Activated CD4-positive, CD25-positive, alpha-beta regulatory T cell treated with anti-CD3 and anti-CD28 coated beads, Interleukin-2, amount 50 U/mL, for 16 hours (primary cell): ENCODE measurements around the gene ETV1.

Experiments
- DNase-seq: peaks from one replicate; pipeline ENCODE4 v3.0.0-alpha.2; 2020; ENCODE audit warnings: low read depth, low spot score

Gene ETV1

GRCh38 chr7:13989126-13989948 is at the start of gene ETV1:
ETV1 (minus strand) TSS chr7:13989666; CDS start chr7:13989052, 614 bp downstream.
- no peak for DNase-seq

DNA sequence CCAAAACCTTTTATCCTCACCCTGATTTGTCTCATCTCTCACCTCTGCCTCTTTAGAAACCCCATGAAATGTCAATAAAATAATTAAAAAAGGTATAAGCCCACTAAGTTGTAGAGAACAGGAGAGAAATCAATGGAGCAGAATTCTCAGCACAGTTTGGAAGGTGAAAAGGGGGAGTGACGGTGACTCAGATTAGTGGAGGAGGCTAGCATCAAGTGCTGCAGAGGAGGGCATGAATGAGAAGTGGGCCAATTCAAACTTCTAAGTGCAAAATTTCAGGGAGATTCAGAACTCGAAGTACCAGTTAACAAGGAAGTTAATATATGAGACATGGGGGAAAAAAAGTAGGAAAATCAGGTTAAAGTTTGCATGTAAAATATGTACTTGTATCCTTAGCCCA is 34.9 kb upstream of the ETV1 start:
- DNase-seq: no peak

- no peak for DNase-seq
These were observed 34.4 kb upstream of the ETV1 start for GRCh38 chr7:14023838-14024237.

GRCh38 chr7:14023342-14023741 is 33.9 kb upstream of the ETV1 start:
- no peak for DNase-seq

DNA sequence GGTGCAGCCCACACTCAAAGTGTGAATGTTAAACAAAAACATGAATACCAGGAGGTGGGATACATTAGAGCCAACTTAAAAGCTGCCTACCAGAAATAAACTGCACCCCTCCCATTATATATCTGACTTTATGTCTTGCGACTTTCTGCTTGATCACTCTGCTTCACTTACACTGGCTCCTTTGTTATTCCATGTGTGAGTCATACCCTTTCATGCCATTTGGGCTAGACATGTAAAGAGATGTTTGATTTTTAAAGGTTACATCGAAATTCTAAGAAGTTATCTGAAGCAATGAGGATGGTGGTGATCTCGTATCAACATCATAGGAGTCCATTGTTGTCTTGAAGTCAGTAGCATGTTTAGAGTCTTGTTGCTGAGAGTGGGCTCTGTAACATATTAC is 31.6 kb upstream of the ETV1 start:
- DNase-seq: no peak

DNA sequence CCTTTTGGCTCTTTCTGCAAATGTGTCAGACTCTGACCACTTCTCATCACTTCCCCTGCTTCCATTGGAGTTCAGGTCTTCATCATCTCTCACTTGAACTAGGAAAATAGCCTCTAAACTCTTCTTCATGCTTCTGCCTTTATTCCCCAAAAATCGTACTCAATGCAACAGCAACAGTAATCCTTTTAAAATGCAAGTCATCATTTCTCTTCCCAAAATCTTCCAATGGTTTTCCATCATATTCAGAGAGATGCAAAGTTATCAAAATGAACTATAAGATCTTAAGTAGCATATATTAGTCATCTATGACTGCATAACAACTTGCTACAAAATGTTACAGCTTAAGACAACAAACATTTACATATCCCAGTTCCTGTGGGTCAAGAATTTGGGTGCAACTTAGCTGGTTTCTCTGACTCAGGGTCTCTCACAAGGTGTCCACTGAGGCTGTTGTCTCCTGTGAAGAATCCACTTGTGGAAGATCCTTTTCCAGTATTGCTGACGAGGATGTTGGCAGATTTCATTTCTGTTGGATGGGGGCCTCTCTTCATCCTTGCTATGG is 31.0 kb upstream of the ETV1 start:
- no peak for DNase-seq

DNA sequence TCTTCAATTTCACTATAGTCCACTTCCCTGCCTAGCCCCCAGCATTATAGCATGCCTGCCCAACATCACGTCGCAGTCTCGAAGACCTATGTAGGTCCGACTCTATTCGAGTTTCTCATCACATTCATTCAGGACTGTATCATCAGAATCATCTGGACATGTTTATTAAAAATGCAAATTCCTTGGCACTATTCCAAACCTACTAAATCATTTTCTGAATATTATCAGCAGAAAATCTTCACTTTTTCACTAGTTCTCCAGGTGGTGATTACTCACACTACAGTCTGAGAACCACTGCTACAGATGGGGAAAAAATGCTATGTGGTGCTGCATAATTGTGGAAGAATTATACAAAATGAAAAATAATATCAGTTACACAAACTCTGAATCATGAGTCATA is 29.3 kb upstream of the ETV1 start:
- no peak for DNase-seq

GRCh38 chr7:14016950-14017349 is 27.5 kb upstream of the ETV1 start:
- DNase-seq: no peak

DNA sequence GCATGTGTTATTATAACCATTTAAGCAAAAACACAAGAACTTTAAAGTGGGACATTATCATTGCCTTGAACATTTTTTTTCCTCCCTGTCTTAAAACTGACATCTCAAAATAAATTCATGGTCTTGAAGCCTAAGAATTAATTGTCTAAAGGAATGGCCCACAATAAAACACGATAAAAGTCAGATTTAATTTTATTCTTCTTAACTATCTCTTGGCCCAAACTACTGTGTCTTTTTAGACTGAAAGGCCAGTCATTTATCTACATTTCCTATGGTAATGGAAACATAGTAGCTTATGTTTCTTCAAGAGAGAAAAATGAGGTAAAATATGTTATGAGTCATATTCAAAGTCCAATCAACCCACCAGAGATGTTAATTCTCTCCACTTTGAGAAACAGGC is 24.4 kb upstream of the ETV1 start:
- no peak for DNase-seq

DNA sequence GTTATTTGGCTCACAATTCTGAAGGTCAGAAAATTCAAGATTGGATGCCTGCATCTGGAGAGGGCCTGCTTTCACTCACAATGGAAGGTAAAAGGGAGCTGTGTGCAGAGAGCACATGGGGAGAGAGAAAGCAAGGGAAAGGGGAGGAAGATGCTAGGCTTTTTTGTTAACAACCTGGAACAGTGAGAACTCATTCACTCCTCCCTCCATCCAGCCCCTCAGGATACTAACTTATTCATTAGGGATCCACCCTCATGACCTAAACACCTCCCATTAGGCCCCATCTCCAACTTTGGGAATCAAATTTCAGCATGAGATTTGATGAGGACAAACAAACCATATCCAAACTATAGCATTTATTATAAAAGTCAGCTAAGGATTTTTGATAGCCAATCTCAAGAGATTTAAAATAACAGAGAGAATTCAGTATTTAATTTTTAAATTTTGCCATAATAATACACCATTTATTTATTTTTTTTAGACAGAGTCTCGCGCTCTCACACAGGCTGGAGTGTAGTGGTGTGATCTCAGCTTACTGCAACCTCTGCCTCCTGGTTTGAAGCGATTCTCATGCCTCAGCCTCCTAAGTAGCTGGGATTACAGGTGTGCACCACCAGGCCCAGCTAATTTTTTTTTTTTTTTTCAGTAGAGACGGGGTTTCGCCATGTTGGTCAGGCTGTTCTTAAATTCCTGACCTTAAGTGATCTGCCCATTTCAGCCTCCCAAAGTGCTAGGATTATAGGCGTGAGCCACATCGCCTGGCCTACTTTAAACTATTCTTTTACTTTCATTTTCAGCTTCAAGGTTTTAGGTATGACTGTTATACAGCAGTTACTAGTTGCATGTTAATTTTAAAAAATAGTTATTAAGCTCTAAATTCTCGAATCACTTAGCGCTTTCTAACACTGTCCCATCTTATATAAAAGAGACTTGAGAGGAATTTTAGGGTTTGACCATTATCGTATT is 20.3 kb upstream of the ETV1 start:
- DNase-seq: no peak

- DNase-seq: no peak
These were observed 11.7 kb upstream of the ETV1 start for GRCh38 chr7:14001139-14001538.

GRCh38 chr7:14000247-14000646 is 10.8 kb upstream of the ETV1 start:
- DNase-seq: no peak

DNA sequence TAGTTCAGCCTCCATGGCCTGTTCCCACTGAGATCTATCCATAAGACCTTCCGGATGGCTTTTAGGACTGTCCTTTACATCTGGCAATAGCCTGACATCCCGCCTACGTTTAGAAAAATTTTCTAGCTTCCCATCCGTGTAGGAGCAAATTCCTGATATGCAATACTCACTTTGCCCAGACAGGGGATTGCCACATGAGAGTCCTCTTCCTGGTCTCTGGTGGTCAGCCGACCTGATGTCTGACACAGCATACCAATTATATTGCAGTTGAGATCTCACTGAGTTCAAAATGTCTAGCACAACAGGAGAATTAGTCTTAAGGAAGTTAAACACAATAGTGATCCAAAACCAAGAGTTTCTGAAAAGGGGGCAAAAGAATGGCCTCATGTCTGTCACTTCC is 9.4 kb upstream of the ETV1 start:
- no peak for DNase-seq

GRCh38 chr7:13992596-13992964 is 3.1 kb upstream of the ETV1 start:
- DNase-seq: no peak

- DNase-seq: no peak
These were observed 2.5 kb upstream of the ETV1 start for GRCh38 chr7:13991791-13992595.

DNA sequence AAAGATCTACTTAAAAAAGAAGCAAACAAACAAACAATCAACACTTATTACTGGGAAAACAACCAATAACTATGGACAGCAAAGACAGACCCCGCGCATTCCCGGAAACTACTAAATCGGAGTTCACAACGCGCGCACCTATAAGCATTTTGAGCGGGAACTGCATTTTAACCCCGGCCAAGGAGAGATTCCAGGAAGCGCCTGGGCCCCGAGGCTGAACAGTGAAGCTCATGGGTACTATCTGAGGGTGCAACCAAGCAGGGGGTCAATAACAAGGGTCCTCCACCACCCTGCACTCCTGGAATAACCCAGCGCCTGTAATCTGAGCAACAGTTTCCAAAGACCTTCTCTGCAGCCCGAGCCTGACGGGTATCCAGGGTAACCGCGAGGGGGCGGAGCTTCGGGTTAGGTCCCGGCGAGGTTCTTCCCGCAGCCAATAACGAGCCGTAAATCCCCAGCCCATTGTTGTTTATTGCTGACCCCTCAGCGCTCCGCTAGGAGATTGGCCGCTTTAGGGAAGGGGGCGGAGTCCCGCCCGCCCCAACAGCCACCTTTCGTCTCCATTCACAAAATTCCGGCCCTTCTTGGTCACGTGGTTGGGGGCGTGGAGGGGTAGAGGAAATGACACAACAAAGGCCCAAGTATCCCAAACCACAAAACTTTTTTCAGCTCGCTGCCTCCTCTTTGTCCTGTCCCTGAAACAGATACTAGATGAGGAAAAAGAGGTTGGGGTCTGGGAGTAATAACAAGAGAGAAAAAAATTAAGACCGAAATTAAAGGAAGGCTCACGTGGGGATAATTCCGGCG is 1.7 kb upstream of the ETV1 start:
- DNase-seq: no peak

DNA sequence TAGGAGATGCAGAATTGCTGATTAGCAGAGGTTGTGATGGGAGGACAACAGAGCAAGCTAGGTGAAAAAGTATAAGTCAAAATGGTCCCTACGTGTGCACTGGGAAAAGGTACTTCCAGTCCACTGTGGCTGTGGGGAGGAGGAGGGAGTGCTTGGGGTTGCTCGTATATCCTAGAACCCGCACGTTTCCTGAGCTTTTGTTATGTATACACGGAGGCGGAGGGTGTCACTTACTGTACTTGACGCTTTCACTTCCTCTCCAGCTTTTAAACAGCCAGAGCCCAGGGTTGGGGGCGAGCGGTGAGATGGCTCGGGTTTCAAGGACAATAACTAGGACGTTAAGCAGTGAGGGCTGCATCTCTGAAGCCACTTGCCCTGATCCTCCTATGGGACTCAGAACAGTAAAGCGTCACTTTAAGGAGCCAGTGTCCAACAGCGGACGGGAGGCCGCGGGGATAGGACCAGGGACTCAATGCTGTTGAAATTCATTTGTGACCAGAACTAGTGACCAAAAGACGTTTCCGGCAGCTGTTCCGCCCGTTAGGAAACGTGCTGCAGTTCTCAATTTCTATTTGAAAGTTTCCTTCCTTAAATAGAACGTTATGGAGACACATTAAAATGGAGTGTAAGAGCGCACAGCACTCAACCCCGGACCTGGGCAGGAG is 985 bp upstream of the ETV1 start:
- DNase-seq: no peak

- no peak for DNase-seq
These were observed 461 bp upstream of the ETV1 start for GRCh38 chr7:13989949-13990305.

DNA sequence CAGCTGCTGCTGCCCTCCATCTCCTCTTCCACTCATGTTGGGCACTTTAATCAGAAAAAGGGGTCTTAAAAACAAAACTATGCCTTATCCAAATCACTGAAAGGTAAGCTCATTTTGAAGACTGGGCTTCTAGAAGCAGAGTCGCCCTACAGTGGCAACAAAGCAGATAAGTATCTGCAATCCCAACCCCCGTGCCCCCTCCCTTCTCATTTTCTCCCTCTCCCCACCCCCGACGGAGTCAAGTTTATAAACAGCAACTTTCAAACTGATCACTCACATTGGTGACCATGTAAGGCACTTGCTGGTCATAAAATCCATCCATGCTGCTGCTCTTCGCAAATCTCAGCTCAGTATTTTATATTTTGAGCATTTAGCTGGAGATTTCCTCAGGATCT is 738 bp downstream of the ETV1 start:
- DNase-seq: no peak

- DNase-seq: no peak
These were observed 1.4 kb downstream of the ETV1 start for GRCh38 chr7:13988065-13988464.
